SK-N-SH (cell line): Measurements from ENCODE around the gene RBM47. TPM values are rescaled to one million over a fixed set of nuclear protein-coding genes. Genes with fewer than 3 reads are reported as not detected.

Experiments used
- CTCF ChIA-PET: fragments of 300-600, 350-600 bp; formaldehyde crosslinking; extraction: SDS; loops from one replicate; lab custom pipeline; 2021; lab: Yijun Ruan, JAX
- POLR2A ChIA-PET: fragments of 350-600 bp; sonication (Branson Sonifier 250); formaldehyde crosslinking; extraction: SDS; loops from one replicate; lab custom pipeline; 2020; ENCODE audit warnings: antibody characterized with exemption, inconsistent platforms; lab: Yijun Ruan, JAX
- DNase-seq: peaks from one replicate; pipeline ENCODE4 v3.0.0; 2012
- H2AFZ ChIP-seq: fragments of 200-600 bp; sonication (generic); 2 replicates; pipeline ENCODE4 v1.8.1; 2016; ENCODE audit warnings: antibody characterized with exemption, mild to moderate bottlenecking, low read depth
- H3F3A ChIP-seq: fragments of 200-600 bp; sonication (generic); replicated peaks from 2 replicates; pipeline ENCODE3; 2016; ENCODE audit warnings: antibody characterized with exemption, mild to moderate bottlenecking; ENCODE audit not compliant: insufficient read depth
- H3K27ac ChIP-seq, 2 experiments: fragments of 200-500 bp in 1 of 2; fragments of 200-600 bp in 1 of 2; sonication (Bioruptor generic) in 1 of 2; sonication (generic), shearing (Covaris generic) in 1 of 2; 2 replicates each; pipeline versions ENCODE4 v1.5.1 to v1.6.1; 2014 to 2016; ENCODE audit warnings: low read depth in 2 of 2, inconsistent platforms in 1 of 2, low read length in 1 of 2, mild to moderate bottlenecking in 1 of 2, mixed read lengths in 1 of 2
- H3K27me3 ChIP-seq: fragments of 200-600 bp; sonication (generic), shearing (Covaris generic); 2 replicates; pipeline ENCODE4 v1.6.1; 2016; ENCODE audit warnings: mixed run types; ENCODE audit not compliant: insufficient read depth
- H3K36me3 ChIP-seq, 2 experiments: fragments of 200-500 bp in 1 of 2; fragments of 200-600 bp in 1 of 2; sonication (Bioruptor generic) in 1 of 2; sonication (generic) in 1 of 2; replicated peaks in 1 of 2; 2 replicates each; pipeline versions ENCODE3 to v1.5.1; 2014 to 2016; ENCODE audit warnings: low read length in 1 of 2, mild to moderate bottlenecking in 1 of 2; ENCODE audit not compliant: insufficient read depth in 2 of 2, control insufficient read depth in 1 of 2
- H3K4me1 ChIP-seq, 2 experiments: fragments of 200-500 bp in 1 of 2; fragments of 200-600 bp in 1 of 2; sonication (Bioruptor generic) in 1 of 2; sonication (generic), shearing (Covaris generic) in 1 of 2; 2 replicates each; pipeline versions ENCODE4 v1.5.1 to v1.6.1; 2014 to 2016; ENCODE audit warnings: low read depth in 1 of 2, low read length in 1 of 2, mixed run types in 1 of 2; ENCODE audit not compliant: insufficient read depth in 2 of 2, control insufficient read depth in 1 of 2
- H3K4me2 ChIP-seq: fragments of 200-600 bp; sonication (generic), shearing (Covaris generic); 2 replicates; pipeline ENCODE4 v1.6.1; 2017; ENCODE audit warnings: mixed run types
- H3K4me3 ChIP-seq, 2 experiments: fragments of 200-500 bp in 1 of 2; fragments of 200-600 bp in 1 of 2; sonication (Bioruptor generic) in 1 of 2; sonication (generic), shearing (Covaris generic) in 1 of 2; 2 replicates each; pipeline versions ENCODE4 v1.5.1 to v1.8.1; 2014 to 2016; ENCODE audit warnings: low read depth in 2 of 2, inconsistent platforms in 1 of 2, low read length in 1 of 2, mild to moderate bottlenecking in 1 of 2, mixed read lengths in 1 of 2, moderate library complexity in 1 of 2
- H3K79me2 ChIP-seq: fragments of 200-600 bp; sonication (generic); 2 replicates; pipeline ENCODE4 v1.8.1; 2017; ENCODE audit warnings: mild to moderate bottlenecking; ENCODE audit not compliant: insufficient read depth
- H3K9ac ChIP-seq: fragments of 200-600 bp; sonication (generic); 2 replicates; pipeline ENCODE4 v1.6.1; 2017; ENCODE audit warnings: mixed run types
- H3K9me2 ChIP-seq: fragments of 200-600 bp; sonication (generic); 2 replicates; pipeline ENCODE4 v1.6.1; 2017; ENCODE audit warnings: mixed run types
- H3K9me3 ChIP-seq: fragments of 200-600 bp; sonication (generic); 2 replicates; pipeline ENCODE4 v1.6.1; 2017; ENCODE audit warnings: mixed run types, mild to moderate bottlenecking, moderate library complexity
- H4K20me1 ChIP-seq: fragments of 200-600 bp; sonication (generic); 2 replicates; pipeline ENCODE4 v1.6.1; 2017; ENCODE audit warnings: mild to moderate bottlenecking, mixed run types; ENCODE audit not compliant: insufficient read depth
- CHD2 ChIP-seq: fragments of 150-350 bp; IDR thresholded peaks from 2 replicates; pipeline ENCODE4 v1.6.1; 2018; ENCODE audit warnings: low read length; ENCODE audit not compliant: partially characterized antibody
- ELF1 ChIP-seq: IDR thresholded peaks from 2 replicates; pipeline ENCODE4 v1.4.0; 2012
- EP300 ChIP-seq, 2 experiments: IDR thresholded peaks; 2 replicates each; pipeline versions ENCODE4 v1.4.0 to v1.6.1; 2012; ENCODE audit warnings: borderline replicate concordance in 1 of 2, low read depth in 1 of 2, low read length in 1 of 2
- EZH2phosphoT487 ChIP-seq: fragments of 200-600 bp; sonication (generic); IDR thresholded peaks from 2 replicates; pipeline ENCODE4 v1.6.1; 2017; ENCODE audit warnings: low read depth, mixed run types, mild to moderate bottlenecking, antibody characterized with exemption, moderate library complexity, borderline replicate concordance
- FOXM1 ChIP-seq: IDR thresholded peaks from 2 replicates; pipeline ENCODE4 v1.4.0; 2012; ENCODE audit warnings: low read depth, mild to moderate bottlenecking
- GABPA ChIP-seq: IDR thresholded peaks from 2 replicates; pipeline ENCODE4 v1.4.0; 2012; ENCODE audit warnings: low read depth, mild to moderate bottlenecking
- GATA2 ChIP-seq: sonication (generic); formaldehyde crosslinking; IDR thresholded peaks from 2 replicates; pipeline ENCODE4 v1.5.0; 2020; ENCODE audit warnings: mild to moderate bottlenecking, missing genetic modification reagents
- JUND ChIP-seq: IDR thresholded peaks from 2 replicates; pipeline ENCODE4 v1.4.0; 2012
- MAX ChIP-seq: IDR thresholded peaks from 2 replicates; pipeline ENCODE4 v1.4.0; 2012; ENCODE audit warnings: low read depth
- MEF2A ChIP-seq: IDR thresholded peaks from 2 replicates; pipeline ENCODE4 v1.4.0; 2012; ENCODE audit warnings: low read depth, borderline replicate concordance
- POLR2AphosphoS5 ChIP-seq: IDR thresholded peaks from 2 replicates; pipeline ENCODE4 v1.6.1; 2012; ENCODE audit warnings: low read depth, low read length
- RAD21 ChIP-seq: IDR thresholded peaks from 2 replicates; pipeline ENCODE4 v1.6.1; 2012; ENCODE audit warnings: mild to moderate bottlenecking, low read length
- RCOR1 ChIP-seq: fragments of 150-350 bp; IDR thresholded peaks from 2 replicates; pipeline ENCODE4 v1.6.1; 2017; ENCODE audit warnings: antibody characterized with exemption, low read length
- SIN3A ChIP-seq: IDR thresholded peaks from 2 replicates; pipeline ENCODE4 v1.6.1; 2012; ENCODE audit warnings: low read depth, mild to moderate bottlenecking, low read length, moderate library complexity, borderline replicate concordance
- TEAD4 ChIP-seq: IDR thresholded peaks from 2 replicates; pipeline ENCODE4 v1.4.0; 2012; ENCODE audit warnings: mild to moderate bottlenecking, borderline replicate concordance; ENCODE audit not compliant: insufficient read depth
- USF1 ChIP-seq: IDR thresholded peaks from 2 replicates; pipeline ENCODE4 v1.4.0; 2012; ENCODE audit warnings: low read depth, borderline replicate concordance
- ZBTB33 ChIP-seq: IDR thresholded peaks from 2 replicates; pipeline ENCODE4 v1.4.0; 2012; ENCODE audit warnings: low read depth, borderline replicate concordance
- WGBS: methylation state at CpG from one replicate; pipeline ENCODE4 v1.1.6; 2017; ENCODE audit warnings: low lambda C conversion rate; 5-methylcytosine and 5-hydroxymethylcytosine counted together
- polyA plus RNA-seq, 3 experiments: library from polyadenylated mRNA; depleted of rRNA; stranded (reverse); fragments of >200 nt; gene quantifications; 2 replicates each; pipeline ENCODE4 v1.2.3, GENCODE V29; 2012
- TF ChIP-seq, protein P1 (sequence below): IDR thresholded peaks from 2 replicates; pipeline ENCODE4 v1.6.1; 2012; ENCODE audit warnings: mild to moderate bottlenecking, low read depth, low read length, moderate library complexity
- TF ChIP-seq, protein P2 (sequence below): IDR thresholded peaks from 2 replicates; pipeline ENCODE4; 2012
- TF ChIP-seq, protein P3 (sequence below): fragments of 150-350 bp; IDR thresholded peaks from 2 replicates; pipeline ENCODE4 v1.6.1; 2016; ENCODE audit warnings: mild to moderate bottlenecking, low read depth, low read length

RBM47 gene
- polyA plus RNA-seq, 1 of the 3 experiments (the other 2 are of a cell fraction): 6.8 TPM

DNA sequence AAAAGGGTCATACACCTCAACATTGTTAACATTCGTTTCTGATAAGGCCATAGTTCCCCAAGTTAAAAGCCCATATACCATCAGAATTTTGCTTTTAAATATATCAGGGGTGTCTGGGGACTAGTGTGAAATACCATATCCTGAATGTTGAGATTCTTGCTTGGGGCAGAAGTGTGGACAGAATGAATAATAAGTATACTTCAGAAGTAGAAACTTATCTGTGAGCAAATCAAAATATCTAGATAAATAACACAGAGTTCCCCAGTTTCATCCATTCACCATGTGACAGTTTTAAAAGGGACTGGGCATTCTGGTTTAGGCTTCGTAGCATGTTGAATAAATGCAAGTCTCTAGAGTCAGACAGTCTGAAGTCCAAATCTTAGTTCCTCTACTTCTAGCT lies 184.0 kb downstream of the RBM47 start:
- no peaks in the 10 kb centered on the region for H3K27me3 ChIP-seq
- no peaks in the 10 kb centered on the region for H3K79me2 ChIP-seq
- H3K9ac ChIP-seq: no peak overlapping the region
- no peaks in the 10 kb centered on the region for H3K4me1 ChIP-seq
- no peak for DNase-seq
- no peaks in the 10 kb centered on the region for H3K36me3 ChIP-seq
- H3K4me3 ChIP-seq: no peak overlapping the region
- no peaks in the 10 kb centered on the region for H3K9me2 ChIP-seq
- H3K27ac ChIP-seq: no peak overlapping the region
- no peak for TF ChIP-seq EP300 (IDR thresholded peaks at IDR 0.05; ENCODE audit: borderline replicate concordance in 1 of 2, low read depth in 1 of 2, low read length in 1 of 2)
- no peak for TF ChIP-seq USF1
- TF ChIP-seq TEAD4: no peak
- TF ChIP-seq MAX: no peak
- TF ChIP-seq GATA2 (CRISPR knock-in tag): no peak
- TF ChIP-seq JUND: no peak
- TF ChIP-seq POLR2AphosphoS5: no peak
- TF ChIP-seq, protein P1, sequence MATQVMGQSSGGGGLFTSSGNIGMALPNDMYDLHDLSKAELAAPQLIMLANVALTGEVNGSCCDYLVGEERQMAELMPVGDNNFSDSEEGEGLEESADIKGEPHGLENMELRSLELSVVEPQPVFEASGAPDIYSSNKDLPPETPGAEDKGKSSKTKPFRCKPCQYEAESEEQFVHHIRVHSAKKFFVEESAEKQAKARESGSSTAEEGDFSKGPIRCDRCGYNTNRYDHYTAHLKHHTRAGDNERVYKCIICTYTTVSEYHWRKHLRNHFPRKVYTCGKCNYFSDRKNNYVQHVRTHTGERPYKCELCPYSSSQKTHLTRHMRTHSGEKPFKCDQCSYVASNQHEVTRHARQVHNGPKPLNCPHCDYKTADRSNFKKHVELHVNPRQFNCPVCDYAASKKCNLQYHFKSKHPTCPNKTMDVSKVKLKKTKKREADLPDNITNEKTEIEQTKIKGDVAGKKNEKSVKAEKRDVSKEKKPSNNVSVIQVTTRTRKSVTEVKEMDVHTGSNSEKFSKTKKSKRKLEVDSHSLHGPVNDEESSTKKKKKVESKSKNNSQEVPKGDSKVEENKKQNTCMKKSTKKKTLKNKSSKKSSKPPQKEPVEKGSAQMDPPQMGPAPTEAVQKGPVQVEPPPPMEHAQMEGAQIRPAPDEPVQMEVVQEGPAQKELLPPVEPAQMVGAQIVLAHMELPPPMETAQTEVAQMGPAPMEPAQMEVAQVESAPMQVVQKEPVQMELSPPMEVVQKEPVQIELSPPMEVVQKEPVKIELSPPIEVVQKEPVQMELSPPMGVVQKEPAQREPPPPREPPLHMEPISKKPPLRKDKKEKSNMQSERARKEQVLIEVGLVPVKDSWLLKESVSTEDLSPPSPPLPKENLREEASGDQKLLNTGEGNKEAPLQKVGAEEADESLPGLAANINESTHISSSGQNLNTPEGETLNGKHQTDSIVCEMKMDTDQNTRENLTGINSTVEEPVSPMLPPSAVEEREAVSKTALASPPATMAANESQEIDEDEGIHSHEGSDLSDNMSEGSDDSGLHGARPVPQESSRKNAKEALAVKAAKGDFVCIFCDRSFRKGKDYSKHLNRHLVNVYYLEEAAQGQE: no peak
- no peak for TF ChIP-seq ZBTB33
- no peak for TF ChIP-seq FOXM1
- no peak for TF ChIP-seq CHD2
- TF ChIP-seq ELF1: no peak
- TF ChIP-seq RCOR1: no peak
- no peak for TF ChIP-seq MEF2A
- TF ChIP-seq SIN3A: no peak
- no peak for TF ChIP-seq EZH2phosphoT487
- TF ChIP-seq RAD21: no peak
- TF ChIP-seq, protein P2, sequence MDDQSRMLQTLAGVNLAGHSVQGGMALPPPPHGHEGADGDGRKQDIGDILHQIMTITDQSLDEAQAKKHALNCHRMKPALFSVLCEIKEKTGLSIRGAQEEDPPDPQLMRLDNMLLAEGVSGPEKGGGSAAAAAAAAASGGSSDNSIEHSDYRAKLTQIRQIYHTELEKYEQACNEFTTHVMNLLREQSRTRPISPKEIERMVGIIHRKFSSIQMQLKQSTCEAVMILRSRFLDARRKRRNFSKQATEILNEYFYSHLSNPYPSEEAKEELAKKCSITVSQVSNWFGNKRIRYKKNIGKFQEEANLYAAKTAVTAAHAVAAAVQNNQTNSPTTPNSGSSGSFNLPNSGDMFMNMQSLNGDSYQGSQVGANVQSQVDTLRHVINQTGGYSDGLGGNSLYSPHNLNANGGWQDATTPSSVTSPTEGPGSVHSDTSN: no peak
- TF ChIP-seq, protein P3, sequence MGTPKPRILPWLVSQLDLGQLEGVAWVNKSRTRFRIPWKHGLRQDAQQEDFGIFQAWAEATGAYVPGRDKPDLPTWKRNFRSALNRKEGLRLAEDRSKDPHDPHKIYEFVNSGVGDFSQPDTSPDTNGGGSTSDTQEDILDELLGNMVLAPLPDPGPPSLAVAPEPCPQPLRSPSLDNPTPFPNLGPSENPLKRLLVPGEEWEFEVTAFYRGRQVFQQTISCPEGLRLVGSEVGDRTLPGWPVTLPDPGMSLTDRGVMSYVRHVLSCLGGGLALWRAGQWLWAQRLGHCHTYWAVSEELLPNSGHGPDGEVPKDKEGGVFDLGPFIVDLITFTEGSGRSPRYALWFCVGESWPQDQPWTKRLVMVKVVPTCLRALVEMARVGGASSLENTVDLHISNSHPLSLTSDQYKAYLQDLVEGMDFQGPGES: no peak
- TF ChIP-seq GABPA: no peak
- 72% methylated on average over 2 of the region's 2 CpGs for WGBS
- no peaks in the 10 kb centered on the region for H4K20me1 ChIP-seq
- H2AFZ ChIP-seq: no peak overlapping the region
- H3F3A ChIP-seq: no peaks in the 10 kb centered on the region
- H3K4me2 ChIP-seq: no peak overlapping the region
- no peaks in the 10 kb centered on the region for H3K9me3 ChIP-seq
- CTCF ChIA-PET: interaction anchor here (0.6 kb wide), 1 partner anchor 1122 kb away, joined by 3 read pairs; no protein-coding TSS in a partner anchor
- POLR2A ChIA-PET: no interaction called here
